ENCODE data around the gene GAB3. TPM values are rescaled to one million over a fixed set of nuclear protein-coding genes. Genes with fewer than 3 reads are reported as not detected.

GAB3 gene
- polyA plus RNA-seq, 3 donors: 6.2 to 44.0 (median 9.5) TPM

DNA sequence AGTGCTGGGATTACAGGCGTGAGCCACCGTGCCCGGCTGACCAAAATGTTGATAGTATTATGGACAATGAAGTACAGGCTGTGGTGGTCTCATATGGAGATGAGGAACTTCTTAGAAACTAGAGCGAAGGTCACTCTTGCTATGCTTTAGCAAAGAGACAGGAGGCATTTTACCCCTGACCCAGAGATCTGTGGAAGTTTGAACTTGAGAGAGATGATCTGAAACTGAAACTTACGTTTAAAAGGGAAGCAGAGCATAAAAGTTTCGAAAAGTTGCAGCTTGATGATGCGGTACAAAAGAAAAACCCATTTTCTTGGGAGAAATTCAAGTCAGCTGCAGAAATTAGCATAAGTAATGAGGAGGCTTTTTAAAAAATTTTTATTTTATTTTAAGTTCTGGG lies 89.0 kb downstream of the GAB3 start:
- Histone ChIP-seq H3K4me1 (ENCODE audit: control insufficient read depth in 1 of 2, insufficient read depth in 2 of 2, low read length in 2 of 2) (peaks cover 3% of the 10 kb centered on the region in 2 donors), H3K4me2 (replicated peaks; ENCODE audit: extremely low read depth, low read length, poor library complexity, severe bottlenecking) (no peak overlapping the region), H2AFZ (ENCODE audit: insufficient read depth, low read depth, low read length, poor library complexity, severe bottlenecking) (no peak overlapping the region), H3K27ac (ENCODE audit: low read depth in 1 of 2, low read length in 2 of 2) (no peak overlapping the region), H3K79me2 (ENCODE audit: insufficient read depth, low read length) (no peaks in the 10 kb centered on the region), H3K9me3 (replicated peaks in 1 of 2; ENCODE audit: control insufficient read depth in 1 of 2, insufficient read depth in 1 of 2, low read length in 2 of 2) (peaks cover 7 to 17% of the 10 kb centered on the region in 2 donors), H3K36me3 (replicated peaks in 1 of 2; ENCODE audit: control insufficient read depth in 1 of 2, insufficient read depth in 2 of 2, low read length in 2 of 2) (no peaks in the 10 kb centered on the region), H4K20me1 (ENCODE audit: insufficient read depth, low read length) (no peaks in the 10 kb centered on the region), H3K27me3 (ENCODE audit: control insufficient read depth in 2 of 2, insufficient read depth in 2 of 2, low read length in 2 of 2) (no peaks in the 10 kb centered on the region), H3K4me3 (replicated peaks in 1 of 3; ENCODE audit: low read depth in 2 of 3, low read length in 3 of 3) (no peak overlapping the region), H3K9ac (ENCODE audit: insufficient read depth, low read length, poor library complexity, severe bottlenecking) (no peak overlapping the region)
- H3K36me3 Mint-ChIP-seq: no peaks in the 10 kb centered on the region
- TF ChIP-seq, protein P1, sequence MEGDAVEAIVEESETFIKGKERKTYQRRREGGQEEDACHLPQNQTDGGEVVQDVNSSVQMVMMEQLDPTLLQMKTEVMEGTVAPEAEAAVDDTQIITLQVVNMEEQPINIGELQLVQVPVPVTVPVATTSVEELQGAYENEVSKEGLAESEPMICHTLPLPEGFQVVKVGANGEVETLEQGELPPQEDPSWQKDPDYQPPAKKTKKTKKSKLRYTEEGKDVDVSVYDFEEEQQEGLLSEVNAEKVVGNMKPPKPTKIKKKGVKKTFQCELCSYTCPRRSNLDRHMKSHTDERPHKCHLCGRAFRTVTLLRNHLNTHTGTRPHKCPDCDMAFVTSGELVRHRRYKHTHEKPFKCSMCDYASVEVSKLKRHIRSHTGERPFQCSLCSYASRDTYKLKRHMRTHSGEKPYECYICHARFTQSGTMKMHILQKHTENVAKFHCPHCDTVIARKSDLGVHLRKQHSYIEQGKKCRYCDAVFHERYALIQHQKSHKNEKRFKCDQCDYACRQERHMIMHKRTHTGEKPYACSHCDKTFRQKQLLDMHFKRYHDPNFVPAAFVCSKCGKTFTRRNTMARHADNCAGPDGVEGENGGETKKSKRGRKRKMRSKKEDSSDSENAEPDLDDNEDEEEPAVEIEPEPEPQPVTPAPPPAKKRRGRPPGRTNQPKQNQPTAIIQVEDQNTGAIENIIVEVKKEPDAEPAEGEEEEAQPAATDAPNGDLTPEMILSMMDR (IDR thresholded peaks at IDR 0.05): no peak
- peak overlapping the region in 1 of 7 donors; percentile 36 for H3K27ac Mint-ChIP-seq
- H3K4me3 Mint-ChIP-seq: no peak overlapping the region
- peaks cover 10% of the 10 kb centered on the region for H3K4me1 Mint-ChIP-seq
- peak in 1 of 3 donors; percentile 7 for DNase-seq
- peaks cover 1 to 3% (median 2%) of the 10 kb centered on the region in 3 donors for H3K27me3 Mint-ChIP-seq (ENCODE audit: low read depth in 3 of 3)
- peaks cover 21 to 43% (median 30%) of the 10 kb centered on the region in 7 donors for H3K9me3 Mint-ChIP-seq
- intact Hi-C loops (cut with micrococcal nuclease): no loop called here
- 0% methylated on average over 2 of the region's 7 CpGs for WGBS (ENCODE audit: insufficient coverage)

DNA sequence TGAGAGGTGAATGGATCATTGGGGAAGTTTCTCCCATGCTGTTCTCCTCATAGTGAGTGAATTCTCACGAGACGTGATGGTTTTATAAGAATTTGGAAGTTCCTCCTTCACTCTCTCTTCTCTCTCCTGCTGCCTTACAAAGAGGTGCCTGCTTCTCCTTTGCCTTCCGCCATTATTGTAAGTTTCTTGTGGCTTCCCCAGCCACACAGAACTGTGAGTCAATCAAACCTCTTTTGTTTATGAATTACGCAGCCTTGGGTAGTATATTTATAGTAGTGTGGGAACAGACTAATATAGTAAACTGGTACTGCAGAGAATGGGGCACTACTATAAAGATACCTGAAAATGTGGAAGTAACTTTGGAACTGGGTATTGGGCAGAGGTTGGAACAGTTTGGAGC lies 89.7 kb downstream of the GAB3 start:
- TF ChIP-seq, protein P1 (IDR thresholded peaks at IDR 0.05): no peak
- H3K4me1 ChIP-seq (ENCODE audit: control insufficient read depth in 1 of 2, insufficient read depth in 2 of 2, low read length in 2 of 2): peaks cover 3% of the 10 kb centered on the region in 2 donors
- intact Hi-C loops (cut with micrococcal nuclease): no loop called here
- peaks cover 1 to 3% (median 2%) of the 10 kb centered on the region in 3 donors for H3K27me3 Mint-ChIP-seq (ENCODE audit: low read depth in 3 of 3)
- no peak overlapping the region for H3K4me3 Mint-ChIP-seq
- no peak overlapping the region for H3K9ac ChIP-seq (ENCODE audit: insufficient read depth, low read length, poor library complexity, severe bottlenecking)
- WGBS (ENCODE audit: insufficient coverage): no CpG with 5 or more reads among the region's 4 CpGs
- peak; percentile 11 to 44 (median 15) for DNase-seq
- no peak overlapping the region for H3K4me3 ChIP-seq (replicated peaks in 1 of 3; ENCODE audit: low read depth in 2 of 3, low read length in 3 of 3)
- no peak overlapping the region for H3K4me2 ChIP-seq (replicated peaks; ENCODE audit: extremely low read depth, low read length, poor library complexity, severe bottlenecking)
- peaks cover 21 to 39% (median 26%) of the 10 kb centered on the region in 7 donors for H3K9me3 Mint-ChIP-seq
- no peaks in the 10 kb centered on the region for H3K27me3 ChIP-seq (ENCODE audit: control insufficient read depth in 2 of 2, insufficient read depth in 2 of 2, low read length in 2 of 2)
- no peaks in the 10 kb centered on the region for H3K36me3 Mint-ChIP-seq
- peaks cover 10% of the 10 kb centered on the region for H3K4me1 Mint-ChIP-seq
- H3K27ac Mint-ChIP-seq: peak overlapping the region in 1 of 7 donors; percentile 60
- no peak overlapping the region for H3K27ac ChIP-seq (ENCODE audit: low read depth in 1 of 2, low read length in 2 of 2)
- no peaks in the 10 kb centered on the region for H4K20me1 ChIP-seq (ENCODE audit: insufficient read depth, low read length)
- no peak overlapping the region for H2AFZ ChIP-seq (ENCODE audit: insufficient read depth, low read depth, low read length, poor library complexity, severe bottlenecking)
- no peaks in the 10 kb centered on the region for H3K79me2 ChIP-seq (ENCODE audit: insufficient read depth, low read length)
- H3K9me3 ChIP-seq (replicated peaks in 1 of 2; ENCODE audit: control insufficient read depth in 1 of 2, insufficient read depth in 1 of 2, low read length in 2 of 2): peaks cover 7 to 17% of the 10 kb centered on the region in 2 donors
- no peaks in the 10 kb centered on the region for H3K36me3 ChIP-seq (replicated peaks in 1 of 2; ENCODE audit: control insufficient read depth in 1 of 2, insufficient read depth in 2 of 2, low read length in 2 of 2)

All from CD14-positive monocyte (primary cell).